GM13977 (cell line): ENCODE measurements around the gene WRAP73.

Source experiments
- DNase-seq: peaks from one replicate; pipeline ENCODE4 v3.0.0; 2012; ENCODE audit warnings: low spot score
- in situ Hi-C: fragments of 300-500 bp; cut with MboI; formaldehyde crosslinking; loops from one replicate; pipeline ENCODE4 v1.12.0; 2022; ENCODE audit warnings: low sequenced_read_pairs, low pct_unique_long_range_greater_than_20kb, mixed read lengths, inconsistent platforms; ENCODE audit not compliant: unreplicated experiment
- TF ChIP-seq, protein P1 (sequence below): IDR thresholded peaks from 2 replicates; pipeline ENCODE4 v1.5.1; 2012; ENCODE audit warnings: mild to moderate bottlenecking, control low read depth; ENCODE audit not compliant: insufficient read depth; ENCODE audit errors: extremely low read depth, missing control alignments

WRAP73 gene

DNA sequence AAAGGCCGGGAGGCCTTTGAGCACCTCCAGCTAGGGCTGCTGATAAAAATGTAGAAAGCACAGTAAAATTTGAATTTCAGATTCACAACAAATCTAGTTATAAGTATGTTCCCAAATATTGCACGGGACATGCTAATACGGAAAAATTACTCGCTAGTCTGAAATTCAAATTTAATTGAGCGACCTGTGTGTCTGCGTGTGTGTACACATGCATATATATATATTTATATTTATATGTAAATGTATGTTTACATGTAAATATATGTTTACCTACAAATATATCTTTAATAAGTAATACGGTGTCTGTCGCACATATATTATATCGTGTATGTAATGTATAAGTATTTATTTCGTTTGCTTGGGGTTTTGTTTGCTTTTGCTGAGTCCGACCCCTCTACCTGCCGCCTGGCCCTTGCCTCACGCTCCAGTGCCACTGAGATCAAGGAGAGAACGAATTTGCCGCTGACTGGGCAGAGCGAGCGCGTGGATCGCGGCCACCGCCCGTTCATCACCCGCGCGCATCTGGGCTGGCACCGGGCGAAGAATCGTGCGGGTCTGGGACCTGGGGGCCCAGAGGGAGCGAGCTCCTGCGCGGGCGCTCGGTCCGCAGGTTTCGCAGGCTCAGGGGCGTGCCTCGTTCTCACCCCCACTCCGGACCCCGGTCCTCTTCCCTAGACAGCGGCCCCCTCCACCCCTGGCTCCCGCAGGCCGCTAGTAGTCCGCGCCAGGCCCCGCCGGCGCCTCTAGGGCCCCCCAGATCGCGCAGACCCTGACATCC is 534 bp upstream of the WRAP73 start:
- DNase-seq = no peak
- in situ Hi-C loops = no loop called here
- TF ChIP-seq, protein P1, sequence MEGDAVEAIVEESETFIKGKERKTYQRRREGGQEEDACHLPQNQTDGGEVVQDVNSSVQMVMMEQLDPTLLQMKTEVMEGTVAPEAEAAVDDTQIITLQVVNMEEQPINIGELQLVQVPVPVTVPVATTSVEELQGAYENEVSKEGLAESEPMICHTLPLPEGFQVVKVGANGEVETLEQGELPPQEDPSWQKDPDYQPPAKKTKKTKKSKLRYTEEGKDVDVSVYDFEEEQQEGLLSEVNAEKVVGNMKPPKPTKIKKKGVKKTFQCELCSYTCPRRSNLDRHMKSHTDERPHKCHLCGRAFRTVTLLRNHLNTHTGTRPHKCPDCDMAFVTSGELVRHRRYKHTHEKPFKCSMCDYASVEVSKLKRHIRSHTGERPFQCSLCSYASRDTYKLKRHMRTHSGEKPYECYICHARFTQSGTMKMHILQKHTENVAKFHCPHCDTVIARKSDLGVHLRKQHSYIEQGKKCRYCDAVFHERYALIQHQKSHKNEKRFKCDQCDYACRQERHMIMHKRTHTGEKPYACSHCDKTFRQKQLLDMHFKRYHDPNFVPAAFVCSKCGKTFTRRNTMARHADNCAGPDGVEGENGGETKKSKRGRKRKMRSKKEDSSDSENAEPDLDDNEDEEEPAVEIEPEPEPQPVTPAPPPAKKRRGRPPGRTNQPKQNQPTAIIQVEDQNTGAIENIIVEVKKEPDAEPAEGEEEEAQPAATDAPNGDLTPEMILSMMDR = no peak

GRCh38 chr1:3646596-3646995 is 3.3 kb downstream of the WRAP73 start:
- TF ChIP-seq, protein P1 = no peak
- no peak for DNase-seq
- in situ Hi-C loops = no loop called here

DNA sequence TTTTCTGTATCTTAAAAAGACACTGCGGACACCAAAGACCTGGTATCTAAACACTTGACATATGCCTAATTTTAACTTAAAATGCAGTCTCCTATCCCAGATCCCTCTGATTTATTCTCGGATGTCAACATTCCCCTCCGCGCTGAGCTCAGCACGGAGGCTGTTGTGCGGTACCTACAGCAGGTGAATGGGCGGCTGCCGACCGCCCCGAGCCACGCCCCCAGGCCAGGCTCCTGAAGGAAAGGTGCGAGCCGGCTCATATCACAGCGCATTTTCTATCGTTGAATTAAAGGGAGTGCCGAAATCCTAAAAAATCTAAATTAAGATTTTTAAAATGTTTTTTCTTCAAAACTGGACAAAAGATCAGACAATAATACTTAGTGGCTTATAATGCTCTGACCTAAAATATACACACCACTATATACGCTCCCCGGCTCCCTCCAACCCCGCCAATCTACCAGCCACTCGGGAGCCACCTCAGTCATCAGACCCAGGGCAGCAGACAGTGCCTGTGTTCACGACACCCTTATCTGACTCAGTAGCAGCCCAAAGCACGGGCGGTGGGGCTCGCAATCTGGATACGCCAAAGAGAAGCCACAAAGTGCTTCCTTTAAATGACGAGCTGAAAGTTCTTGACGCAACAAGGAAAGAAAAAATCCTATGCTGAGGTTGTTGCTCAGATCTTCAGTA is 4.1 kb downstream of the WRAP73 start:
- in situ Hi-C loops = no loop called here
- TF ChIP-seq, protein P1 = no peak
- DNase-seq = no peak

DNA sequence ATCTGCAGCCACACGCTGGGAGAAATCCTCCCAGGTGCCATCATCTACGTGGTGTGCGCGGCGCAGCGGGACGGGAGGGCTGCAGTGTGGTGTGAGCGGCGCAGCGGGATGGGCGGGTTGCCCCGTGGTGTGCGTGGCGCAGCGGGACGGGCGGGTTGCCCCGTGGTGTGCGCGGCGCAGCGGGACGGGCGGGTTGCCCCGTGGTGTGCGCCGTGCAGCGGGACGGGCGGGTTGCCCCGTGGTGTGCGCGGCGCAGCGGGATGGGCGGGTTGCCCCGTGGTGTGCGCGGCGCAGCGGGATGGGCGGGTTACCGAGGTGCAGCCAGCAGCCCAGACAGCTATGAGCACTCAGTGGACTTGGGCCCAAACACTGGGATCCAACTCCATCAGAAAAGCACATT is 4.7 kb downstream of the WRAP73 start:
- TF ChIP-seq, protein P1 = no peak
- no peak for DNase-seq
- in situ Hi-C loops = no loop called here

DNA sequence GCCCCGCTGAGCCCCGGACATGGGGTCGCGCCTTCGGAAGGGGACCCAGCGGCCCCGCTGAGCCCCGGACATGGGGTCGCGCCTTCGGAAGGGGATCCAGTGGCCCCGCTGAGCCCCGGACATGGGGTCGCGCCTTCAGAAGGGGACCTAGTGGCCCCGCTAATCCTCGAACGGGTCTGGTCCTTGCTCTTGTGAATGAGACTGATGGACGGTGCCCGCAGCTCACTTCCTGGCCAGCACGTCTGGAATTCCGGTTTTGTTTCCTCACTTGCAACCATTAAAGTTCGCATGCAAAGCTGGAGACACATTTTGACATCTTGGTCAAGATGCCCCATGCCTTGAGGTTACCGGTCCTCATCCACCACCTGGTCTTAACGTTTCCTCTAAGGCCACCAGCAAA is 5.6 kb downstream of the WRAP73 start:
- in situ Hi-C loops = no loop called here

GRCh38 chr1:3642919-3643675 is 6.8 kb downstream of the WRAP73 start:
- DNase-seq = no peak
- TF ChIP-seq, protein P1 = no peak
- in situ Hi-C loops = no loop called here

More for the DNA sequence above, 5.6 kb downstream of the WRAP73 start:
- DNase-seq = no peak
- TF ChIP-seq, protein P1 = no peak
